ENCODE data around the gene ALOX5AP. TPM values are rescaled to one million over a fixed set of nuclear protein-coding genes. Genes with fewer than 3 reads are reported as not detected.

Gene ALOX5AP
- total and polyA plus RNA-seq, 10 of the 15 experiments (the other 5 are each of a cell fraction or from before 2014, with no cell fraction given) = 45.9 to 426 (median 109) TPM

GRCh38 chr13:30759748-30760147 is 24.4 kb downstream of the ALOX5AP start:
- POLR2A ChIA-PET = no interaction called here
- BruUV-seq (replicated peaks) = no TSS peak
- in situ Hi-C loops (cut with MboI) = no loop called here

More at GRCh38 chr13:30759748-30760147, 24.4 kb downstream of the ALOX5AP start:
- Histone ChIP-seq H3K4me3 (no peak overlapping the region), H4K20me1 (ENCODE audit: control insufficient read depth, insufficient read depth) (no peaks in the 10 kb centered on the region), H3K79me2 (ENCODE audit: control insufficient read depth, insufficient read depth, low read length) (no peaks in the 10 kb centered on the region), H3K27me3 (replicated peaks in 1 of 2; ENCODE audit: control insufficient read depth in 2 of 2, insufficient read depth in 2 of 2, low read length in 1 of 2) (no peaks in the 10 kb centered on the region), H3K27ac (ENCODE audit: control insufficient read depth, insufficient read depth) (no peak overlapping the region), H3K9ac (ENCODE audit: control insufficient read depth, insufficient read depth, low read length) (no peak overlapping the region), H3K9me3 (replicated peaks; ENCODE audit: control insufficient read depth, insufficient read depth, low read length) (no peaks in the 10 kb centered on the region), H3K4me2 (ENCODE audit: control insufficient read depth, insufficient read depth) (no peak overlapping the region), H3K36me3 (ENCODE audit: control insufficient read depth in 2 of 2, insufficient read depth in 2 of 2, low read length in 1 of 2) (no peaks in the 10 kb centered on the region; a peak in 1 of 4 replicates), H3K4me1 (ENCODE audit: control insufficient read depth, insufficient read depth, low read length) (no peaks in the 10 kb centered on the region), H2AFZ (ENCODE audit: control insufficient read depth, low read depth, low read length) (no peak overlapping the region)
- ChIA-PET SMC1A (ENCODE audit: uncharacterized antibody, unreplicated experiment) (no interaction called here), CTCF (interaction anchor here (1.2 to 1.4 kb wide), 2 partner anchors 13 to 45 kb away, joined by 3 read pairs; no protein-coding TSS in a partner anchor), RAD21 (ENCODE audit: unreplicated experiment) (no interaction called here)
- no peak for TF ChIP-seq ZNF207 (IDR thresholded peaks at IDR 0.05; ENCODE audit: borderline replicate concordance)
- no peak for TF ChIP-seq MXI1 (IDR thresholded peaks at IDR 0.05; ENCODE audit: low read depth, low read length)
- no peak for TF ChIP-seq RELA (IDR thresholded peaks at IDR 0.05; ENCODE audit: borderline replicate concordance, partially characterized antibody)
- TF ChIP-seq CHD4 (IDR thresholded peaks at IDR 0.05) = no peak
- TF ChIP-seq CBX3 (IDR thresholded peaks at IDR 0.05; ENCODE audit: borderline replicate concordance, low read depth) = no peak
- TF ChIP-seq, protein P1, sequence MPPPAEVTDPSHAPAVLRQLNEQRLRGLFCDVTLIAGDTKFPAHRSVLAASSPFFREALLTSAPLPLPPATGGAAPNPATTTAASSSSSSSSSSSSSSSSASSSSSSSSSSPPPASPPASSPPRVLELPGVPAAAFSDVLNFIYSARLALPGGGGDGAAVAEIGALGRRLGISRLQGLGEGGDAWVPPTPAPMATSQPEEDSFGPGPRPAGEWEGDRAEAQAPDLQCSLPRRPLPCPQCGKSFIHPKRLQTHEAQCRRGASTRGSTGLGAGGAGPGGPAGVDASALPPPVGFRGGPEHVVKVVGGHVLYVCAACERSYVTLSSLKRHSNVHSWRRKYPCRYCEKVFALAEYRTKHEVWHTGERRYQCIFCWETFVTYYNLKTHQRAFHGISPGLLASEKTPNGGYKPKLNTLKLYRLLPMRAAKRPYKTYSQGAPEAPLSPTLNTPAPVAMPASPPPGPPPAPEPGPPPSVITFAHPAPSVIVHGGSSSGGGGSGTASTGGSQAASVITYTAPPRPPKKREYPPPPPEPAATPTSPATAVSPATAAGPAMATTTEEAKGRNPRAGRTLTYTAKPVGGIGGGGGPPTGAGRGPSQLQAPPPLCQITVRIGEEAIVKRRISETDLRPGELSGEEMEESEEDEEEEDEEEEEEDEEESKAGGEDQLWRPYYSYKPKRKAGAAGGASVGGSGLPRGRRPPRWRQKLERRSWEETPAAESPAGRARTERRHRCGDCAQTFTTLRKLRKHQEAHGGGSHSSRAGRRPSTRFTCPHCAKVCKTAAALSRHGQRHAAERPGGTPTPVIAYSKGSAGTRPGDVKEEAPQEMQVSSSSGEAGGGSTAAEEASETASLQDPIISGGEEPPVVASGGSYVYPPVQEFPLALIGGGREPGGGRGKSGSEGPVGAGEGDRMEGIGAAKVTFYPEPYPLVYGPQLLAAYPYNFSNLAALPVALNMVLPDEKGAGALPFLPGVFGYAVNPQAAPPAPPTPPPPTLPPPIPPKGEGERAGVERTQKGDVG (CRISPR knock-in tag; IDR thresholded peaks at IDR 0.05) = no peak
- TF ChIP-seq, protein P2, sequence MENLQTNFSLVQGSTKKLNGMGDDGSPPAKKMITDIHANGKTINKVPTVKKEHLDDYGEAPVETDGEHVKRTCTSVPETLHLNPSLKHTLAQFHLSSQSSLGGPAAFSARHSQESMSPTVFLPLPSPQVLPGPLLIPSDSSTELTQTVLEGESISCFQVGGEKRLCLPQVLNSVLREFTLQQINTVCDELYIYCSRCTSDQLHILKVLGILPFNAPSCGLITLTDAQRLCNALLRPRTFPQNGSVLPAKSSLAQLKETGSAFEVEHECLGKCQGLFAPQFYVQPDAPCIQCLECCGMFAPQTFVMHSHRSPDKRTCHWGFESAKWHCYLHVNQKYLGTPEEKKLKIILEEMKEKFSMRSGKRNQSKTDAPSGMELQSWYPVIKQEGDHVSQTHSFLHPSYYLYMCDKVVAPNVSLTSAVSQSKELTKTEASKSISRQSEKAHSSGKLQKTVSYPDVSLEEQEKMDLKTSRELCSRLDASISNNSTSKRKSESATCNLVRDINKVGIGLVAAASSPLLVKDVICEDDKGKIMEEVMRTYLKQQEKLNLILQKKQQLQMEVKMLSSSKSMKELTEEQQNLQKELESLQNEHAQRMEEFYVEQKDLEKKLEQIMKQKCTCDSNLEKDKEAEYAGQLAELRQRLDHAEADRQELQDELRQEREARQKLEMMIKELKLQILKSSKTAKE (IDR thresholded peaks at IDR 0.05; ENCODE audit: low read depth, poor library complexity, severe bottlenecking) = no peak
- TF ChIP-seq ZNF384 (IDR thresholded peaks at IDR 0.05; ENCODE audit: borderline replicate concordance, low read depth, low read length) = no peak
- no peak for TF ChIP-seq SIN3A (IDR thresholded peaks at IDR 0.05; ENCODE audit: low read depth, low read length)
- no peak for TF ChIP-seq SMARCA5 (IDR thresholded peaks at IDR 0.05)
- TF ChIP-seq ESRRA (IDR thresholded peaks at IDR 0.05; ENCODE audit: low read length) = no peak
- TF ChIP-seq RAD51 (IDR thresholded peaks at IDR 0.05) = no peak
- no peak for TF ChIP-seq TAF1 (IDR thresholded peaks at IDR 0.05; ENCODE audit: borderline replicate concordance, low read depth, low read length)
- no peak for TF ChIP-seq CBX5 (IDR thresholded peaks at IDR 0.05; ENCODE audit: low read depth)
- TF ChIP-seq, protein P3, sequence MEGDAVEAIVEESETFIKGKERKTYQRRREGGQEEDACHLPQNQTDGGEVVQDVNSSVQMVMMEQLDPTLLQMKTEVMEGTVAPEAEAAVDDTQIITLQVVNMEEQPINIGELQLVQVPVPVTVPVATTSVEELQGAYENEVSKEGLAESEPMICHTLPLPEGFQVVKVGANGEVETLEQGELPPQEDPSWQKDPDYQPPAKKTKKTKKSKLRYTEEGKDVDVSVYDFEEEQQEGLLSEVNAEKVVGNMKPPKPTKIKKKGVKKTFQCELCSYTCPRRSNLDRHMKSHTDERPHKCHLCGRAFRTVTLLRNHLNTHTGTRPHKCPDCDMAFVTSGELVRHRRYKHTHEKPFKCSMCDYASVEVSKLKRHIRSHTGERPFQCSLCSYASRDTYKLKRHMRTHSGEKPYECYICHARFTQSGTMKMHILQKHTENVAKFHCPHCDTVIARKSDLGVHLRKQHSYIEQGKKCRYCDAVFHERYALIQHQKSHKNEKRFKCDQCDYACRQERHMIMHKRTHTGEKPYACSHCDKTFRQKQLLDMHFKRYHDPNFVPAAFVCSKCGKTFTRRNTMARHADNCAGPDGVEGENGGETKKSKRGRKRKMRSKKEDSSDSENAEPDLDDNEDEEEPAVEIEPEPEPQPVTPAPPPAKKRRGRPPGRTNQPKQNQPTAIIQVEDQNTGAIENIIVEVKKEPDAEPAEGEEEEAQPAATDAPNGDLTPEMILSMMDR (IDR thresholded peaks at IDR 0.05 in 2 of 3, conservative IDR thresholded peaks at IDR 0.05 in 1 of 3; ENCODE audit: control insufficient read depth in 2 of 3, extremely low read depth in 1 of 3, insufficient read depth in 1 of 3, low read depth in 3 of 3, low read length in 3 of 3) = no peak
- DNase-seq (ENCODE audit: low read depth, low spot score) (no peak), ATAC-seq (no peak), FAIRE-seq (no peak)
- intact Hi-C loops (cut with micrococcal nuclease; ENCODE audit: unreplicated experiment) = no loop called here
- WGBS (ENCODE audit: insufficient coverage, insufficient replicate concordance, low lambda C conversion rate, missing lambda C conversion rate) = 97% methylated on average over 3 of the region's 3 CpGs

Data from GM12878 (cell line).